ENCODE measurements around the gene NASP. TPM values are rescaled to one million over a fixed set of nuclear protein-coding genes. Genes with fewer than 3 reads are reported as not detected.
"Not testable (repeated sequence)": the region's sequence is repeated elsewhere in the genome, so short reads cannot be mapped to it uniquely, and the experiment has no call there.

The NASP gene
- polyA plus RNA-seq, 3 donors = 320 to 372 (median 346) TPM

- DNase-seq = no peak
Observed at GRCh38 chr1:45551684-45552083, 32.2 kb upstream of the NASP start.

GRCh38 chr1:45552331-45552730, 31.5 kb upstream of the NASP start:
- no peak for DNase-seq

DNA sequence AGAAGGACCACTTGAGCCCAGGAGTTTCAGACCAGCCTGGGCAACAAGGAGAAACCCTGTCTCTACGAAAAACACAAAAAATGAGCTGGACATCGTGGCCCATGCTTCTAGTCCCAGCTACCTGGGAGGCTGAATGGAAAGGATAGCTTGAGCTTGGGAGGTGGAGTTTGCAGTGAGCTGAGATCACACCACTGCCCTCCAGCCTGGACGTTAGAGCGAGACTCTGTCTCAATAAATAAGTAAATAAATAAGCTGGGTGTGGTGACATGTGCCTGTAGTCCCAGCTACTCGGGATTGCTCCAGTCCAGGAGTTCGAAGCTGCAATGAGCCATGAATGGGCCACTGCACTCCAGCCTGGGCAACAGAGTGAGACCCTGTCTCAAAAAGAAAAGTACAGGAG, 29.6 kb upstream of the NASP start:
- no peak for DNase-seq

DNA sequence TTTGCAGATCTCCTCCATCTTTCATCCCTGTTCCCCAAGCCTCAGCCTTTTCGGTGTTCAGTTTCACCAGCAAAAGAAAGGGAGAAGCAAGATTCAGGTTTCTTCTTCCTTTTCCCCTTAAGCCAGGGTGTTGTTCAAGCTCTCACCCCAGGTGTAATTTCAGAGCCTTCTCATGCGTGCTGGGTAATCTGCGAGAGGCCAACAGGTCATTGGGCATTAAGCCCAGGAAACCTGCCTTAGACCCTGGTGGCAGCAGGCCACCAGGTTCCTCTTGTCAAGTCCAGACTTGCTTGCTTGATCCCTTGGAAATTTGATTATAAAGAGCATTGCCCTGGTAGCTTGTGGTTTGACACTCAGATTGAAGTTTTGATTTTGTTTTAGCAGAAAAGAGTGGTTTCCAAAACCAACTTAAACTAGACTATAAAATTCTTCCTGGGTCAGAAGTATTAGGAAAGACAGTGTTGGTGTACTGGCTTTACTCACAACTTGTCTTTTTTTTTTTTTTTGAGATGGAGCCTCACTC, 26.4 kb upstream of the NASP start:
- DNase-seq = no peak

GRCh38 chr1:45563843-45564242, 20.0 kb upstream of the NASP start:
- DNase-seq = no peak

- DNase-seq = no peak
Observed at GRCh38 chr1:45566722-45567121, 17.1 kb upstream of the NASP start.

DNA sequence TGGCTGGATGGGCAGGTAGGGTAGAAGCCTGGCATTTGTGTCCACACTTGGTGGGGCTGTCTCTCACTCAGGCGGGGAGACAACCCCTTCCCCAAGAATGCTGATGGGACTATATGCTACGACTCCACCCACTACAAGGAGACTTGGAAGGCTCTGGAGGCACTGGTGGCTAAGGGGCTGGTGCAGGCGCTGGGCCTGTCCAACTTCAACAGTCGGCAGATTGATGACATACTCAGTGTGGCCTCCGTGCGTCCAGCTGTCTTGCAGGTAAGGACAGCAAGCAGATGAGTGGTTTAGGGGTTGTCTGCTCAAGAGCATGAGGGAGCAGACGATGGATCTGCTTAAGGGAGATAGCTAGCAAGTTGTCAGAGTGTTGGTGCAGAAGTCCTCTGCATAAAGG, 15.9 kb upstream of the NASP start:
- DNase-seq = no peak

DNA sequence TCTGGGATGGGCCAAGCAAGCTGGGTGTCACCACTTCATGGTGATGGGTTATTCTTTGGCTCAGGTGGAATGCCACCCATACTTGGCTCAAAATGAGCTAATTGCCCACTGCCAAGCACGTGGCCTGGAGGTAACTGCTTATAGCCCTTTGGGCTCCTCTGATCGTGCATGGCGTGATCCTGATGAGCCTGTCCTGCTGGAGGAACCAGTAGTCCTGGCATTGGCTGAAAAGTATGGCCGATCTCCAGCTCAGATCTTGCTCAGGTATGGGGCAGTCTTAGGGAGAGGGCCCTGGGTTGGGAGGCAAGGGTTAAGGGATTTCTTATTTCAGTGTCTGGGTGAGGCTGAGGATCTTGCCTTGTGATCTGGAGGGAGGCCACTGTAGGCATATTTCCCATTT, 15.4 kb upstream of the NASP start:
- DNase-seq = no peak

- no peak for DNase-seq
Observed at GRCh38 chr1:45569571-45569961, 14.3 kb upstream of the NASP start.

DNA sequence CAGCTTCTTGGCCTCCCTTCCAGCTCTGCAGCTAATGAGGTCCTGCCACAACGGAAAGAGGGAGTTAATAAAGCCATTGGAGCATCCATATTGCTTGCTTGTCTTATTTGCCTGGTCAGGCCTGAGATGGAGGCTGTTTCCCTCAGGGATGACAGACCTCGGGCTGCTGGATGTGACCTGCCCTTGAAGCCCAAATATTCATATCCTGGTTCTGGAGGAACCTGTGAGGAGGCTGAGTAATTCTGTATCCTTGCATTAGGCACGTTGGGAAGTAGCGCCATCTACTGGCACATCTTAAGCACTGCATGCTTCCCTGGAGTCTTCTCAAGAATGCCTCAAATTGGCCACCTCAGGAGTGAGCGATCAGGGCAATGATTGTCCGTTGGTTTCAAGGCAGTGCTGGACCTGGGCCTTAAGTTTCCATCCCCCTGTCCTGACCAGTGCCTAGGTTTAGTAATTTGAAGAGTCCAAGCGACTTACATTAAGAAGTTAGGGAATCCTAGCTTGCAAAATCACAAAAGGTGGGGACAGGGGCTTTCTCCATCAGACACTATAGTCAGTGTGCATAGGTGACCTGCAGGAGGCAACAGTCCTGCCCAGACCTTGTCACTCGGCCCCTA, 13.8 kb upstream of the NASP start:
- DNase-seq = peak; percentile 63

GRCh38 chr1:45570631-45571030, 13.2 kb upstream of the NASP start:
- DNase-seq = no peak

DNA sequence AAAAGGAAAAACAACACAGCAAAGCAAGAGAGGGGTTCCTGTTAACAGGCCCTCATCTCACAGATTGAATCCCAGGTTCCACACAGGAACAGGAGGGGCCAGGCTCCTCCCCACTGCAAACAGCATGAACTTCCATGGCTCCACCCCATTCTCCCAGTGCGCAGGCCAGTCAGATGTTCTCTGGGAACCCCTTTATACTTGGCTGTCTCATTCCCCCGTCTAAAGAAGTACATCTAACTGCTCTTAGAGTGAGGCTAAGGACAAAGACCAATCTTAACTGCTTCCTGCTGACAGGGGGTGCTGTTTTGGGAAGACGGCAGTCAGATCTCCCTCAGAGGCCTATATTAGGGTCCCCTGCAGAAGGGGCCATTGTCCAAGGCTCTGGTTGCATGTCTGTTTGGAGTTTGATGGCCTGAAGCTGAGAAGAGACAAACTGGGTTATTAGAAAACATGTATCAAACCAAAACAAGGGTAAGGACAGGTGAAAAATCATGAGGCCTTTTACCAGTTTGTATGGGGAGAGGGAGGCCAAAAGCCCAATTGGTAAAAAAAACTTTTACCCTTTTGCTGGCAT, 10.5 kb upstream of the NASP start:
- no peak for DNase-seq

DNA sequence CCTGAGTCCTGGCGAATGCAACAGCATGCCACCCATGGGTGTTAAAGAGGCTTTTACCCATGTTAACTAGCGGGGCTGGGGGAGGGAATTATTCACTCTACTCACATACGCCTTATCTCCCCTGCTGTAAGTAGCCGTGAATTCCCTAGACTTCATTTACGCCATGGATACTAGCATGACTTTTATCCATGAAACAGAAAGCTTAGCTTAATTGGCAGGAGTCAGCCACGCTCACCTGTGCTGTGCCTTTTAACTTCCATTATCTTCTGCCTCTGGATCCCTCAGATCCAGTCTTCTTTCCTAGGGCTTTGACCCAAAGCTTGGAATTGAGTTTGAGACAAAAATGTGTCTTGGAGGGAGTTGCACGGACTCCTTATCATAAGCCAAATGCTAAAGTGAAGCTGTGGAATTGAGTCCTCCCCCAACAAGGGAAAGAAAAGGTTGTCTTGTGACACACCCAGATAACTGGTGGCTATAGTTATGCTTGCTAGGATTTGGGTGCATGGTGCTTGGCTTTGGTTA, 9.7 kb upstream of the NASP start:
- DNase-seq = no peak

GRCh38 chr1:45583264-45583665, 576 bp upstream of the NASP start:
- DNase-seq = peak; percentile 96

- peak; percentile 93 for DNase-seq
Observed at GRCh38 chr1:45584351-45585109, 689 bp downstream of the NASP start.

DNA sequence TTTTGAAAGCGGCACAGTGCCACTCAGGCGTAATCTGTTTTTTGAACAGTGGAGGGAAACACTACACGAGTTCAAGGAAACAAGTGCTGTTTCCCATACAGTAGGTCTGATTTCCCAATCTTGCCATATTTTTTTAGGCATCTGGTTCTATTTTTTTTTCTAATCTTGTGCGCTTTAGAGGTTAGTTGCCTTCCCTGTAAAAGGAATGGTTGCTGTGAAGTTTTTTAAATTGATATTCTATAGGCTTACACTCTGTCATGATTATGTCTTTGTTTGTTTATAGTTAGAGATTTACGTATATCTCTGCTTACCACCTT, 1.2 kb downstream of the NASP start:
- no peak for DNase-seq

- no peak for DNase-seq
Observed at GRCh38 chr1:45585496-45586075, 1.7 kb downstream of the NASP start.

GRCh38 chr1:45586769-45587168, 2.9 kb downstream of the NASP start:
- no peak for DNase-seq

- no peak for DNase-seq
Observed at GRCh38 chr1:45589861-45590260, 6.0 kb downstream of the NASP start.

- DNase-seq = no peak
Observed at GRCh38 chr1:45594412-45594811, 10.6 kb downstream of the NASP start.

DNA sequence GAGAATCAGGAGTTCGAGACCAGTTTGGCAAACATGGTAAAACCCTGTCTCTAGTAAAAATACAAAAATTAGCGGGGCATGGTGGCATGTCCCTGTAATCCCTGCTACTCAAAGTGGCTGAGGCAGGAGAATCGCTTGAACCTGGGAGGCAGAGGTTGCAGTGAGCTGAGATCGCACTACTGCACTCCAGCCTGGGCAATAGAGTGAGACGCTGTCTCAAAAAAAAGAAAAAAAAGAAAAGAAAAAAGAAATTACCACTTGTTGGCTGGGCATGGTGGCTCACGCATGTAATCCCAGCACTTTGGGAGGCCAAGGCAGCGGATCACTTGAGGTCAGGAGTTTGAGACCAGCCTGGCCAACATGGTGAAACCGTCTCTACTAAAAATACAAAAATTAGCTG, 12.9 kb downstream of the NASP start:
- DNase-seq = not testable (repeated sequence)

GRCh38 chr1:45604239-45604638, 20.4 kb downstream of the NASP start:
- no peak for DNase-seq
